PC-3 (cell line): ENCODE measurements around the gene AGAP6.
"Not testable (repeated sequence)": the region's sequence is repeated elsewhere in the genome, so short reads cannot be mapped to it uniquely, and the experiment has no call there.

ENCODE experiments used
- EZH2 ChIP-seq: fragments of 300-600 bp; sonication (generic); IDR thresholded peaks from one replicate; pipeline ENCODE4 v1.6.1; 2017; ENCODE audit warnings: antibody characterized with exemption, mild to moderate bottlenecking, low read length; ENCODE audit not compliant: unreplicated experiment
- EZH2phosphoT487 ChIP-seq: fragments of 300-600 bp; sonication (generic); IDR thresholded peaks from 2 replicates; pipeline ENCODE4 v1.6.1; 2018; ENCODE audit warnings: mild to moderate bottlenecking, antibody characterized with exemption, low read length, borderline replicate concordance
- TF ChIP-seq, protein P1 (sequence below): fragments of 300-600 bp; sonication (generic); conservative IDR thresholded peaks from 2 replicates; pipeline ENCODE4 v1.5.1; 2017; ENCODE audit warnings: antibody characterized with exemption, low read depth, mild to moderate bottlenecking, low read length

DNA sequence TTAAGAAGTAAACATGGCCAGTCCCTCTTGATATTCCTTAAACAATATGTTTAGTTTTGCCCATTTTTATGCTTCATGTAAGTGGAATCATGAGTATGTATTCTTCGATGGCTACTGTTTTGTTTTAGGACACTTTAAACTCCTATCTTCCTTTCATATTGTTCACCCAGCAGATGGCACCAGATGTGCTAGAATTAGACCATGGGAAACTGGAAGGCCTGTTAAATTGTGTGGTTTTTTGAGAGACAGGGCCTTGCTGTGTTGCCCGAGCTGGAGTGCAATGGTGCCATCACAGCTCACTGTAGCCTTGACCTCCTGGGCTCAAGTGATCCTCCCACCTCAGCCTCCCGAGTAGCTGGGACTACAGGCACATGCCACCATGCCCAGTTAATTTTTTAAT lies 35.1 kb upstream of the AGAP6 start:
- TF ChIP-seq, protein P1, sequence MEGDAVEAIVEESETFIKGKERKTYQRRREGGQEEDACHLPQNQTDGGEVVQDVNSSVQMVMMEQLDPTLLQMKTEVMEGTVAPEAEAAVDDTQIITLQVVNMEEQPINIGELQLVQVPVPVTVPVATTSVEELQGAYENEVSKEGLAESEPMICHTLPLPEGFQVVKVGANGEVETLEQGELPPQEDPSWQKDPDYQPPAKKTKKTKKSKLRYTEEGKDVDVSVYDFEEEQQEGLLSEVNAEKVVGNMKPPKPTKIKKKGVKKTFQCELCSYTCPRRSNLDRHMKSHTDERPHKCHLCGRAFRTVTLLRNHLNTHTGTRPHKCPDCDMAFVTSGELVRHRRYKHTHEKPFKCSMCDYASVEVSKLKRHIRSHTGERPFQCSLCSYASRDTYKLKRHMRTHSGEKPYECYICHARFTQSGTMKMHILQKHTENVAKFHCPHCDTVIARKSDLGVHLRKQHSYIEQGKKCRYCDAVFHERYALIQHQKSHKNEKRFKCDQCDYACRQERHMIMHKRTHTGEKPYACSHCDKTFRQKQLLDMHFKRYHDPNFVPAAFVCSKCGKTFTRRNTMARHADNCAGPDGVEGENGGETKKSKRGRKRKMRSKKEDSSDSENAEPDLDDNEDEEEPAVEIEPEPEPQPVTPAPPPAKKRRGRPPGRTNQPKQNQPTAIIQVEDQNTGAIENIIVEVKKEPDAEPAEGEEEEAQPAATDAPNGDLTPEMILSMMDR = peak; percentile 36
- TF ChIP-seq EZH2, EZH2phosphoT487: not testable (repeated sequence)
